ENCODE results near the gene RUFY1.
A peak's percentile ranks its signal among the peaks of the same experiment; 100 is the strongest.

Gene RUFY1

GRCh38 chr5:179610903-179611265, 60.5 kb downstream of the RUFY1 start:
- TF ChIP-seq EZH2 (IDR thresholded peaks at IDR 0.05; ENCODE audit: borderline replicate concordance, low read length): no peak
- TF ChIP-seq, protein P1, sequence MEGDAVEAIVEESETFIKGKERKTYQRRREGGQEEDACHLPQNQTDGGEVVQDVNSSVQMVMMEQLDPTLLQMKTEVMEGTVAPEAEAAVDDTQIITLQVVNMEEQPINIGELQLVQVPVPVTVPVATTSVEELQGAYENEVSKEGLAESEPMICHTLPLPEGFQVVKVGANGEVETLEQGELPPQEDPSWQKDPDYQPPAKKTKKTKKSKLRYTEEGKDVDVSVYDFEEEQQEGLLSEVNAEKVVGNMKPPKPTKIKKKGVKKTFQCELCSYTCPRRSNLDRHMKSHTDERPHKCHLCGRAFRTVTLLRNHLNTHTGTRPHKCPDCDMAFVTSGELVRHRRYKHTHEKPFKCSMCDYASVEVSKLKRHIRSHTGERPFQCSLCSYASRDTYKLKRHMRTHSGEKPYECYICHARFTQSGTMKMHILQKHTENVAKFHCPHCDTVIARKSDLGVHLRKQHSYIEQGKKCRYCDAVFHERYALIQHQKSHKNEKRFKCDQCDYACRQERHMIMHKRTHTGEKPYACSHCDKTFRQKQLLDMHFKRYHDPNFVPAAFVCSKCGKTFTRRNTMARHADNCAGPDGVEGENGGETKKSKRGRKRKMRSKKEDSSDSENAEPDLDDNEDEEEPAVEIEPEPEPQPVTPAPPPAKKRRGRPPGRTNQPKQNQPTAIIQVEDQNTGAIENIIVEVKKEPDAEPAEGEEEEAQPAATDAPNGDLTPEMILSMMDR (IDR thresholded peaks at IDR 0.05; ENCODE audit: low read length): no peak
- Histone ChIP-seq H3K27ac (ENCODE audit: low read depth, low read length, poor library complexity, severe bottlenecking) (peak overlapping the region; percentile 18), H3K4me2 (ENCODE audit: low read length) (no peak overlapping the region), H3K9me3 (ENCODE audit: low read length) (no peaks in the 10 kb centered on the region), H3K4me1 (ENCODE audit: insufficient read depth, low read length, severe bottlenecking) (peaks cover 4% of the 10 kb centered on the region), H2AFZ (ENCODE audit: low read length) (no peak overlapping the region), H3K9me2 (ENCODE audit: low read depth, low read length) (no peaks in the 10 kb centered on the region), H4K20me1 (ENCODE audit: insufficient read depth, low read length) (0 out of 2 replicates have a peak, but pooled peaks cover 3% of the 10 kb centered on the region), H3K79me2 (ENCODE audit: insufficient read depth, low read length) (no peaks in the 10 kb centered on the region), H3K27me3 (ENCODE audit: insufficient read depth, low read length) (no peaks in the 10 kb centered on the region), H3F3A (ENCODE audit: insufficient read depth, low read length) (peaks cover 29% of the 10 kb centered on the region), H3K9ac (ENCODE audit: low read length) (no peak overlapping the region), H3K36me3 (ENCODE audit: insufficient read depth, low read length) (peaks cover 96% of the 10 kb centered on the region), H3K4me3 (ENCODE audit: low read depth, low read length, poor library complexity, severe bottlenecking) (no peak overlapping the region)

GRCh38 chr5:179612577-179613459, 62.5 kb downstream of the RUFY1 start:
- H4K20me1 ChIP-seq (ENCODE audit: insufficient read depth, low read length): peaks cover 7% of the 10 kb centered on the region; the same call in 1 of the 2 replicates

GRCh38 chr5:179613460-179614071, 63.2 kb downstream of the RUFY1 start:
- Histone ChIP-seq H3K4me1 (ENCODE audit: insufficient read depth, low read length, severe bottlenecking) (peaks cover 18% of the 10 kb centered on the region), H3F3A (ENCODE audit: insufficient read depth, low read length) (peaks cover 45% of the 10 kb centered on the region), H3K79me2 (ENCODE audit: insufficient read depth, low read length) (peaks cover 3% of the 10 kb centered on the region; the same call in 1 of the 2 replicates)

More at GRCh38 chr5:179612577-179613459, 62.5 kb downstream of the RUFY1 start:
- H3K79me2 ChIP-seq (ENCODE audit: insufficient read depth, low read length): no peaks in the 10 kb centered on the region
- H3K4me1 ChIP-seq (ENCODE audit: insufficient read depth, low read length, severe bottlenecking): peaks cover 13% of the 10 kb centered on the region
- no peak overlapping the region for H3K9ac ChIP-seq (ENCODE audit: low read length)
- no peak overlapping the region for H3K4me2 ChIP-seq (ENCODE audit: low read length)
- no peaks in the 10 kb centered on the region for H3K9me3 ChIP-seq (ENCODE audit: low read length)
- H3K27ac ChIP-seq (ENCODE audit: low read depth, low read length, poor library complexity, severe bottlenecking): no peak overlapping the region
- no peaks in the 10 kb centered on the region for H3K27me3 ChIP-seq (ENCODE audit: insufficient read depth, low read length)
- H3K9me2 ChIP-seq (ENCODE audit: low read depth, low read length): no peaks in the 10 kb centered on the region
- H3K4me3 ChIP-seq (ENCODE audit: low read depth, low read length, poor library complexity, severe bottlenecking): no peak overlapping the region
- H2AFZ ChIP-seq (ENCODE audit: low read length): no peak overlapping the region
- no peak for TF ChIP-seq EZH2 (IDR thresholded peaks at IDR 0.05; ENCODE audit: borderline replicate concordance, low read length)
- TF ChIP-seq, protein P1 (IDR thresholded peaks at IDR 0.05; ENCODE audit: low read length): no peak
- H3K36me3 ChIP-seq (ENCODE audit: insufficient read depth, low read length): peaks cover 97% of the 10 kb centered on the region
- peaks cover 37% of the 10 kb centered on the region for H3F3A ChIP-seq (ENCODE audit: insufficient read depth, low read length)

More at GRCh38 chr5:179613460-179614071, 63.2 kb downstream of the RUFY1 start:
- H3K36me3 ChIP-seq (ENCODE audit: insufficient read depth, low read length): peaks cover 97% of the 10 kb centered on the region
- H3K27me3 ChIP-seq (ENCODE audit: insufficient read depth, low read length): no peaks in the 10 kb centered on the region
- no peak overlapping the region for H3K9ac ChIP-seq (ENCODE audit: low read length)
- H3K9me2 ChIP-seq (ENCODE audit: low read depth, low read length): no peaks in the 10 kb centered on the region
- no peaks in the 10 kb centered on the region for H3K9me3 ChIP-seq (ENCODE audit: low read length)
- H4K20me1 ChIP-seq (ENCODE audit: insufficient read depth, low read length): peaks cover 12% of the 10 kb centered on the region; the same call in 1 of the 2 replicates
- no peak overlapping the region for H2AFZ ChIP-seq (ENCODE audit: low read length)
- no peak overlapping the region for H3K27ac ChIP-seq (ENCODE audit: low read depth, low read length, poor library complexity, severe bottlenecking)
- TF ChIP-seq, protein P1 (IDR thresholded peaks at IDR 0.05; ENCODE audit: low read length): no peak
- no peak overlapping the region for H3K4me3 ChIP-seq (ENCODE audit: low read depth, low read length, poor library complexity, severe bottlenecking)
- no peak overlapping the region for H3K4me2 ChIP-seq (ENCODE audit: low read length)

All from OCI-LY1 (cell line).